Motor neuron (in vitro differentiated cells): ENCODE data around the gene KLC1. TPM values are rescaled to one million over a fixed set of nuclear protein-coding genes. Genes with fewer than 3 reads are reported as not detected.

Source experiments
- ATAC-seq, 8 experiments: fragments of 200-7000 bp; cut with Tn5 transposase; replicated peaks in 6 of 8; 2 replicates each; pipeline ENCODE4 v1.8.0; 2021; ENCODE audit warnings: mild to moderate bottlenecking in 8 of 8, moderate library complexity in 8 of 8
- H3K27ac ChIP-seq, 2 donors: fragments of 250-450 bp; sonication (Bioruptor Pico); 2 replicates each; pipeline ENCODE4 v1.9.0; 2021; ENCODE audit warnings: antibody characterized with exemption in 2 of 2, mild to moderate bottlenecking in 2 of 2, moderate library complexity in 1 of 2
- H3K4me1 ChIP-seq, 2 donors: fragments of 250-450 bp; sonication (Bioruptor Pico); replicated peaks in 1 of 2; 2 replicates each; pipeline ENCODE4 v1.6.1; 2021; ENCODE audit warnings: antibody characterized with exemption in 2 of 2, mild to moderate bottlenecking in 2 of 2, moderate library complexity in 1 of 2
- H3K4me3 ChIP-seq, 5 donors: fragments of 250-450 bp; sonication (Bioruptor Pico); 2 replicates each; pipeline ENCODE4 v1.9.0; 2021; ENCODE audit warnings: antibody characterized with exemption in 5 of 5, mild to moderate bottlenecking in 5 of 5, moderate library complexity in 4 of 5
- WGBS, 10 experiments: fragments of 450-650 bp; shearing (Covaris generic); methylation state at CpG; one replicate each; pipeline ENCODE4 v1.0.0; 2022; 5-methylcytosine and 5-hydroxymethylcytosine counted together
- in situ Hi-C, 9 experiments: fragments of 400-800 bp; cut with MboI; loops; one replicate each; pipeline ENCODE4 v1.15.0; 2021; ENCODE audit warnings: low sequenced_read_pairs in 9 of 9, low pct_unique_long_range_greater_than_20kb in 2 of 9; ENCODE audit not compliant: unreplicated experiment in 9 of 9
- total RNA-seq, 8 experiments: library from RNA; unstranded; fragments of 300-600 nt; gene quantifications; 2 replicates each; pipeline versions ENCODE4 v1.2.3 to v1.2.4, GENCODE V29; 2022

The KLC1 gene
- total RNA-seq, 8 experiments from 2014 or later = 88.3 to 298 (median 254) TPM

DNA sequence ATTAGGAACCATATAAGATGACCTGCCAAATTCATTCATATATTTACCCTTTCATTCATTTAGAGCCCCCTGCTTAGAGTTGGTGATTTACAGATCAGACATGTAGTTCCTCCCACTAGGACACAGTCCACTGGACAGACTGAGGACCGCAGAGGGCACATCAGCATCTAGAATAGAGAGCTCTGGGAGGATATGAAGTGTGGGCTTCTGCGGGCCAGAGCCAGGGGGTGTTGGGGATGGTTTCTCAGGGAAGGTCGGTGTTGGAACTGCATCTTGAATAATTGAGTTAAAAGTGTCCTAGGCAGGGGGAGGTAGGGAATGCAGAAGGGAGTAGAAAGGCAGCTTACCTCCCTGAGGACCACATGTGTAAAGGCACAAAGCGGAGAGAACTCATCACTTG, 42.9 kb downstream of the KLC1 start:
- WGBS, 10 experiments = 81 to 100% (median 100%) methylated on average over 1 to 4 of the region's 4 CpGs; no CpG with 5 or more reads in 4 of the 10 experiments
- ATAC-seq = no peak
- no peak overlapping the region for H3K27ac ChIP-seq
- H3K4me3 ChIP-seq = no peak overlapping the region
- H3K4me1 ChIP-seq = no peaks in the 10 kb centered on the region
- in situ Hi-C loops = no loop called here

DNA sequence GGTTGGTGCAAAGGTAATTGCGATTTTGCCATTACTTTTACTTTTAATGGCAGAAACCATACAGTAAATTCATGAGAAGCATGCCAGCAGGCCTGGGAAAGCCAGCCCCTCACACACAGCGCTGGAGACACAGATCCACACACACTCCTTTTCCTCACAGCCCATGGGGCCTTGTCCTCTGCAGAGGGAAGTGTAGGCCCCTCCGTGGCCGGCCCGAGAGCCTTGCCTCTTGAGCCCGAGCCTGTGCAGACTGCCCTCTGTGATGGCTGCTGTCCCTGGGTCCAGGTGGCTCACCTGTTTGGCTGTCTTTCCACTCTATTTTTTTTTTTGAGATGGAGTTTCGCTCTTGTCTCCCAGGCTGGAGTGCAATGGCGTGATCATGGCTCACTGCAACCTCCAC, 46.9 kb downstream of the KLC1 start:
- WGBS, 10 experiments = 60 to 100% (median 94%) methylated on average over 1 to 6 of the region's 8 CpGs; no CpG with 5 or more reads in 2 of the 10 experiments
- no peak for ATAC-seq
- in situ Hi-C loops = no loop called here
- Histone ChIP-seq H3K4me3 (no peak overlapping the region), H3K4me1 (no peaks in the 10 kb centered on the region), H3K27ac (no peak overlapping the region)

DNA sequence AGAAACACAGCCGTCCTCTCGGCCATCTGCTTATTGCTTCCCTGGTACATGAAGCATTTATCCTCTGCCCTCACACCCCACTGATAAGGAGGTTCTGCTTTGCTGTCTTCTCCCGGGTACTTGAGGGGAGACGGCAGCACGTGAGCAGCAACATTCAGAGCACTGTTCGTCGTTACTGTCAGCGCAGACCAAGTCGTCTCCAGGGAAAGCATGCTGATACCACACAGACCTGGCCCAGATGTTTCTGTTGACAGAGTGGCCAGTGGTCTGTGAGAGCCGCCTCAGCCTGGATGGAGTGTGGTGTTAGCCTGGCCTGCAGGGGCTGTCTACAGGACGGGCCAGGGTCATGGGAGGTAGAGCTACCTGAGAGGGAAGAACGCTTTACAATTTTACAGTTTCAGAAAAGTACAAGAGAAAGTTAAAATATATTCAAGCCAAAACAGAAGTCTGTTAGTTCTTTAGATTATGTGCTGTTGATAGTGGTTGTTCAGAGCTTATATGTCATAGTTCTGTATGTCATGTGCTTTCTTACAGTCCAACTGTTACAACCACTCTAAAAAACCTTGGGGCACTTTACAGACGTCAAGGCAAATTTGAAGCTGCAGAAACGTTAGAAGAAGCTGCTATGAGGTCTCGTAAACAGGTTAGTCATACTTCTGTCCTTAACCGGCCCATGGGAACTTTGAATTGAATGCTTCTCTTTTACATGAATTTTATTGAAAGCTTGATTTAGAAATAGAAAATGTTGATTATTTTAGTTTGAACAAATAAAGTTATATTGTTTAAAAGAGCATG, 48.1 kb downstream of the KLC1 start:
- no peak overlapping the region for H3K27ac ChIP-seq
- in situ Hi-C loops = no loop called here

DNA sequence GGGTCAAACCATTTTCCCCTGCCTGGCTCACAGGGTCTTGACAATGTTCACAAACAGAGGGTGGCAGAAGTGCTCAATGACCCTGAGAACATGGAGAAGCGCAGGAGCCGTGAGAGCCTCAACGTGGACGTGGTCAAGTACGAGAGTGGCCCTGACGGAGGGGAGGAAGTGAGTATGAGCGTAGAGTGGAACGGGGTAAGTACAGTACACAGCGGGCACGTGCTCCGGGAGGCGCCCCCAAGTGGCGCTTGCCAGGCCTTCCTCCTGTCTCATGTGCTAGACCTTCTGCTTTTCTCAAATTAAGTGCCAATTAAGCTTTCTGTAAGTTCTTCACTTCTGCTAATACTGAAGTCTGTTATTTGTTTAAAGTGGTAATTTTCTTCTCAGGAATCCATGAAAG, 50.3 kb downstream of the KLC1 start:
- H3K4me1 ChIP-seq = no peaks in the 10 kb centered on the region
- H3K27ac ChIP-seq = no peak overlapping the region
- in situ Hi-C loops = no loop called here
- WGBS, 10 experiments = 18 to 88% (median 67%) methylated on average over 6 to 13 of the region's 13 CpGs; no CpG with 5 or more reads in 5 of the 10 experiments
- no peak overlapping the region for H3K4me3 ChIP-seq
- ATAC-seq = peak in 5 of 8 experiments; percentile 43 to 90 (median 54)

More for the DNA sequence above, 48.1 kb downstream of the KLC1 start:
- no peak for ATAC-seq
- WGBS, 10 experiments = 73 to 97% (median 86%) methylated on average over 2 to 13 of the region's 16 CpGs
- Histone ChIP-seq H3K4me1 (no peaks in the 10 kb centered on the region), H3K4me3 (no peak overlapping the region)

DNA sequence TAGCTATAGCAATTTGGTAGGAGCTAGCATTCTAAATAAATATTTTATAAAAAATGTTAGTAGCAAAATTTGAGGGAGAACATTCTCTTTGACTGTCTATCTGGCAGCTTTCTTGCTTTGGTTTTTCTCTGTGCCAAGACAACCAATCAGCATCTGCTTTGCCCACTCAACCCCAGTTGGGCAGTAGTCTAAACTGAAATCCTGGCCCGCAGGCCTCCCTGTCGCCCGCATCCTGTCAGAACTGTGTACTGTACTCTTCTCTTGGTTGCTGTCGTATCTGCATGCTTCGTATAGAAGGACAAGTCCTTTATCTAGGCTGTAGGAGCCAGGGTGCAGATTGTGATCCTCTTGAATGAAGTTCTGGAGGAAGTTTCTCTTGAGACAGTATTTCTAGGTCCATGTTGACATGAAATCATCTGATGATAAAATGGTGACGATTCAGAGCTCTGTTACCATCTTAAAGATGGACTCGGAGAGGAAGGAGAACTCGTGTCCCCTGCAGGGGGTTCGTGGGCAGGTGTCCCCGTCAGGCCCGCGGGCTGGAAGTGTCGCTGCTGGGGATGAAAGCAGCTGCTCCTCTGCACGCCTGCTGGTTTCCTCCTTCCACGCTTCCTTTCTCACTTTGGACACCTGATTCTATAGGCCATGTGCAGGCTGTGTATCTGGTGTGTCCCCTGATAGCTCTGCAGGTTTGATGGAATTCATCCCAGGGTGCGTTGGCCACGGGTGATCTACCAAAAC, 51.6 kb downstream of the KLC1 start:
- Histone ChIP-seq H3K4me1 (no peaks in the 10 kb centered on the region), H3K27ac (no peak overlapping the region), H3K4me3 (no peak overlapping the region)
- in situ Hi-C loops = no loop called here
- no peak for ATAC-seq
- 58 to 100% (median 81%) methylated on average over 3 to 14 of the region's 17 CpGs; no CpG with 5 or more reads in 1 of the 10 experiments for WGBS, 10 experiments

DNA sequence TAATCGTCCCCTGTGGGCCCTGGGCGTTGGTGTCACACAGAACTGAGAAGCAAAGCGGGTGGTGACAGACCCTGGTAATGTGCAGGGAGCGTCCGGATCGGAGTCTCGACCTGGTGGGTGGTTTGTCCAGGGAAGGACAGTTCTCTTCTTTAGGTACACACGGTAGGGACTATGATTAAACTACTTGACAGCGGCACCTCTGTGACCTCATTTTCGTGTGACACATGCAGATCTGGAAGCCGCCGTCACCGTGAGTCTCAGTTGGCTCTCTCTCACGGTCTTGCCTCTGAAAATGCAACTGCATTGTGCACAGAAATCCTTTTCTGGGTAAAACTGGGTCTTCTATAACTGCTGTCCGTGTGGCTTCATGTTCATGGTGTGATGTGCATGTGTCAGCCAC, 54.1 kb downstream of the KLC1 start:
- no peak overlapping the region for H3K27ac ChIP-seq
- no peaks in the 10 kb centered on the region for H3K4me1 ChIP-seq
- no peak overlapping the region for H3K4me3 ChIP-seq
- ATAC-seq = no peak
- 67 to 96% (median 81%) methylated on average over 2 to 11 of the region's 15 CpGs; no CpG with 5 or more reads in 2 of the 10 experiments for WGBS, 10 experiments
- in situ Hi-C loops = no loop called here

DNA sequence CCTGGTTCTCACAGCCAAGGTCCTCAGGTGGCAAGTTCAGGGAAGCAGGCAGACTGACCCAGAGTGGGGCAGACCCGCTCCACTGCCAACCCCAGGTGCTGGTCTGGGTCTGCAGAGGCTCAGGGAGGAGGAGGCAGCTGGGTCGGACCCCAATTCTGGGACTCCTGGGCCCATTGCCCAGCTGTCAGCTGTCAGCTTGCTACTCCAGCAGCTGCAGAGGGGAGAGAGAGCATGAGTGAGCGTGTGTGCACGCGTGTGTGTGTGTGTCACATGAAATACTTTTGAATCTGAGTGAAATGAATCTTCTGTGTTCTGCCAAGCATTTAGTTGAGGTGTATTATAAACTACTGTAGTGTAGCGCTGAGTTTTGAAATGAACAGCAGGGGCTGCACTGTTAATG, 55.5 kb downstream of the KLC1 start:
- H3K27ac ChIP-seq = no peak overlapping the region
- in situ Hi-C loops = no loop called here
- no peak for ATAC-seq
- H3K4me3 ChIP-seq = no peak overlapping the region
- 71 to 100% (median 90%) methylated on average over 1 to 6 of the region's 6 CpGs; no CpG with 5 or more reads in 5 of the 10 experiments for WGBS, 10 experiments
- H3K4me1 ChIP-seq = no peaks in the 10 kb centered on the region

DNA sequence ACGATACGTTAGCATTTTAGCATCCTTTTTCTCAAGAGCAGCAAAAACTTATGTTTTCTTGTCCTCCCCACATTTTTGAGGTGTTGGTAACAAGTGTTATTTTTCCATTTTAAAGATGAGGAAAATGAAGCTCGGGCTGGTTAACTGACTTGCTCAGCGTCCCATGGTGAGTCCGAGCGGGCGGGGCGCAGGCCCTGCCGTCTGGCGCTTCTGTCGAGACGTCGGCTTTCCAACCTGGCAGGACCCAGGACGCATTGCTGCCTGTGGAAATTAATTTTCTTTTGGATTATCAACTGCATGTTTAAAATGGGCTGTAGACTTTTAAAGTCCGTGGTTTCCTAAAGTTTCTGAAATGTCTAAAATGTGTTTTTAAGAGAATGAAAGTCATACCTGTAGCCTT, 55.9 kb downstream of the KLC1 start:
- Histone ChIP-seq H3K4me3 (no peak overlapping the region), H3K4me1 (no peaks in the 10 kb centered on the region), H3K27ac (no peak overlapping the region)
- no peak for ATAC-seq
- WGBS, 10 experiments = 63 to 98% (median 94%) methylated on average over 1 to 15 of the region's 15 CpGs; no CpG with 5 or more reads in 1 of the 10 experiments
- in situ Hi-C loops = no loop called here

DNA sequence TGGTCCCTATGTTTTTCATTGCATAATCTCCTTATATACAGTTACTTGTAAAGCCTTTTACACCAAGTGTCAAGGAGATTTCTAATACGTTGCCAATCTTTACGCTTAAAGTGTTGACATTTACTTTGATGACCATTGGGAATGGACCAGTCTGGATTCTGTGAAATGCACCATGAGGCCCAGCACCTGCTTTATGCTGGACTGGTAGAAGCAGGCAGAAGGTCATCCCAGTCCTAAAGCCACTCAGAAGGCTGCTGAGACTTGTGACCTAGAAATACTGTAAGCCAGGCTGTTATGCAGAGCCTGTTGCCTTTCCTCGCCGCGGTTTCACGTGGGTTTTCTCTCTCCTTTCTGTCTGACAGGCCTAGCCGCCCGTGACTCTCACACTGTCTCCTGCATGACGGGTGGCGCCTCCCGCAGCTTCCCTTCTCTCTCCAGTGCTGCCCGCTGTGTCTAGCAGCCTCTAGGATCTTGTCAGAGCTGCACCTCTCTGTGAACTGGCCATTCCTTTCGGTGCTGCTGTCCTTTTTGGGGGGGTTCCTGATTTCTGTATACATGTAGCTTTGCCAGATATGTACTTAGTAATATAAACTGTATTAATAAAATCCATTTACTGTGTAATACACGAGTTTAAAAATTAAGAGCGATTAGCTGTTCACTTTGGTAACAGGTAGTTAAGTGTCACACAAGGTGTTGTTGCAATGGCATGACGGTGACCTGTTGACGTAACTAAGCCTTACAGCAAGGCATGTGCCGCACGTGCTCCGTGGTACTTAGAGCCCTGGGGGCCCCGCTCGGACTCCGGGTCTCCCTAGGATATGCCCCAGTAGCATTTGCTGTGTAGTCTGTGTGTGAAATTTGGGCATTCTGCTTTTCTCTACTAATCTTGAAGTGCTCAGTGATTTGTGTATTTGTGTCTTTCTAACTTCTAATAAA, 56.5 kb downstream of the KLC1 start:
- in situ Hi-C loops = no loop called here
- Histone ChIP-seq H3K4me1 (no peaks in the 10 kb centered on the region), H3K27ac (no peak overlapping the region), H3K4me3 (no peak overlapping the region)
- no peak for ATAC-seq
- WGBS, 10 experiments = 71 to 97% (median 90%) methylated on average over 2 to 23 of the region's 23 CpGs; no CpG with 5 or more reads in 1 of the 10 experiments

DNA sequence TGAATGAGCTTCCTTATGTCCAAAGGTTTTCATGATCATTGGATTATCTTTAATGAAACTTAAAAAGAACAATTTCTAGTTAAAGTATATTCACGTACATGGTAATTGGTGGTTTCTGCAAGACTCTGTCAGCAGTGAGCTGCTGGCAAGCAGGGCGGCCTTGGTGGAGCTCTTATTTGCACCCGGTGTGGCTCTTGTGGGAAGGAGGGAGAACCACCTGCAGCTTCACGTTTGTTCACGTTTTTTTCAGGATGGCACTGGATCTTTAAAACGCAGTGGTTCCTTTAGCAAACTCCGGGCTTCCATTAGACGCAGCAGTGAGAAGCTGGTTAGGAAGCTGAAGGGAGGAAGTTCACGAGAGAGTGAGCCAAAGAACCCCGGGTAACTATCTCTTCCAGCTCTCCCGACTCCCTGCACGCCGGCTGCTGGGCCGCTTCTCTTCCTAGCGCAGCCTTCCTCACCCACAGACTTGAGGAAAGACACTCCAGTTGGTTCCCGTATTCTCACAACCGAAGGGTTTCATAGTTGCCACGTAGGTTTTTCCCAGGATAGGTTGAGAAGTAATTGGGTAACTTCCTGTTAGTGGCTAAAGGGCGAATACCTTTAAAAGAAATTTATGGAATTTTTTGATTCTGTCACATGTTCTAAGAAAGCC, 57.9 kb downstream of the KLC1 start:
- Histone ChIP-seq H3K4me3 (no peak overlapping the region), H3K4me1 (no peaks in the 10 kb centered on the region), H3K27ac (no peak overlapping the region)
- 86 to 100% (median 94%) methylated on average over 1 to 17 of the region's 19 CpGs; no CpG with 5 or more reads in 1 of the 10 experiments for WGBS, 10 experiments
- in situ Hi-C loops = no loop called here
- ATAC-seq = no peak

DNA sequence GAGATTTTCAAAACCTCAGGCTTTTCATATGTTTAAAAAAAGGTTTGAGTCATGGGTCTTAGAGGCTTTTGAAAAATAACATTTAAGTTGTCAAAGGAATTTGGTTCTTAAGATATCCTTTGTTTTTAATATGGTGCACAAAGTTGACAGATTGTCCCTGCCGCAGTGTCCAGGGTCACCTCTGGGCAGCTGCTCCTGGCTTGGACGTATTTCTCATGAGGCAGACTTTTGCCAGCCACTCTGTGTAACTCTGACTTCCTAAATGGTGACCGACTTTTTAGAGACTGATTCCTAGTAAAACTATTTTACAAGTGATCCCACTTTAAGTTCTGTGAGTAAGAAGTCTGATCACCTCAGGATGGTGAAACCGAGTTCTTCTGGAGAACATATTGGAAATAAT, 58.7 kb downstream of the KLC1 start:
- Histone ChIP-seq H3K27ac (no peak overlapping the region), H3K4me1 (no peaks in the 10 kb centered on the region)
- ATAC-seq = no peak

DNA sequence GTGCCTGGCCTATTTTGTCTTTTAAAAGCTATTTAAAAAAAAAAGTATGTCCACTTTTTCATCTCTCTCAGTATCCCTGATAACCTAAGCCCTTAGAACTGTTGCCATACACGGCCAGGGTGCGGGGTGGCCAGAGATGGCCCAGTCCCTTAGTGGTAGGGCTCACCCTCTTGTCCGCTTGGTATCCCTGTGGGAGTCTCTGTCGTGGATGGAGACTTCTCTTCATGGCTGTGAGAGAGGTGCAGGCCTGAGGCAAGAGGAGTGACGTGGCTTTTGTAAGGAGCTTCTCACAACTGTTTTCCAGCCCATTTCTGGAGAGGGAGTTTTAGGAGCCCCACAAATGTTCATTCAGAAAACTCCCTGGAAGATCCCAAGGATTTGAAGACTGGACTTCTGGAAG, 59.4 kb downstream of the KLC1 start:
- 90 to 100% methylated on average over 1 to 3 of the region's 5 CpGs; no CpG with 5 or more reads in 8 of the 10 experiments for WGBS, 10 experiments
- Histone ChIP-seq H3K27ac (no peak overlapping the region), H3K4me1 (no peaks in the 10 kb centered on the region), H3K4me3 (no peak overlapping the region)
- in situ Hi-C loops = no loop called here
- ATAC-seq = no peak

More for the DNA sequence above, 58.7 kb downstream of the KLC1 start:
- in situ Hi-C loops = no loop called here
- WGBS, 10 experiments = 93 to 100% (median 98%) methylated on average over 1 to 4 of the region's 4 CpGs; no CpG with 5 or more reads in 2 of the 10 experiments
- no peak overlapping the region for H3K4me3 ChIP-seq
